Measurements from ENCODE around the gene LLPH. TPM values are rescaled to one million over a fixed set of nuclear protein-coding genes. Genes with fewer than 3 reads are reported as not detected.

The LLPH gene
- polyA plus RNA-seq, 1 of the 3 experiments (the other 2 are of a cell fraction) = 7.4 TPM

DNA sequence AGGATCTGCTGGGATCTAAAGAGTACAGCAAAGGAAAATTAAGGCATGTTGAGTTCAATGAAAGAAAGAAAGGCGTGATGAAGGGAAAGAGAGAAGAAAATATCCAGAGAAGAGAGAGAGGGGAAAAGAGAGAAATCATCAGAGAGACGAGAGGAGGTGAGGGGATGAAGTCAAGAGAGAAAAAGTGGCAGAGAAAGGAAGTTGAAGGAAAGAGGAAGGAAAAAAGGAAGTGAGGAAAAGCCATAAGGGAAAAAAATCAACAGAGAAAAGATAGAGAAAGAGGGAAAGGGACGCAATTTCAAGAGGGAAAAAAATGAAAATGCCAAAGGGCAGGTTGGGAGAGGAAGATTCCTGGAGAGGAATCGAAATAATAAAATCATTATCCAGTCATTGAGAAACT is 40.4 kb downstream of the LLPH start:
- peak overlapping the region; percentile 48 for H2AFZ ChIP-seq (ENCODE audit: low read depth)
- no peaks in the 10 kb centered on the region for H3K9me2 ChIP-seq
- no peak for DNase-seq
- H4K20me1 ChIP-seq (ENCODE audit: insufficient read depth) = no peaks in the 10 kb centered on the region
- H3K9me3 ChIP-seq = no peaks in the 10 kb centered on the region
- ChIA-PET POLR2A (no interaction called here), CTCF (no interaction called here)
- peaks cover 30% of the 10 kb centered on the region for H3F3A ChIP-seq (replicated peaks; ENCODE audit: insufficient read depth)
- H3K4me3 ChIP-seq (ENCODE audit: low read depth in 2 of 2, low read length in 1 of 2) = no peak overlapping the region
- H3K9ac ChIP-seq = no peak overlapping the region
- peaks cover 0 to 33% of the 10 kb centered on the region in 2 experiments; a peak in 3 of 4 replicates for H3K4me1 ChIP-seq (ENCODE audit: control insufficient read depth in 1 of 2, insufficient read depth in 2 of 2, low read depth in 1 of 2, low read length in 1 of 2)
- H3K4me2 ChIP-seq = no peak overlapping the region
- TF ChIP-seq FOXM1 (IDR thresholded peaks at IDR 0.05; ENCODE audit: low read depth) = no peak
- TF ChIP-seq, protein P1, sequence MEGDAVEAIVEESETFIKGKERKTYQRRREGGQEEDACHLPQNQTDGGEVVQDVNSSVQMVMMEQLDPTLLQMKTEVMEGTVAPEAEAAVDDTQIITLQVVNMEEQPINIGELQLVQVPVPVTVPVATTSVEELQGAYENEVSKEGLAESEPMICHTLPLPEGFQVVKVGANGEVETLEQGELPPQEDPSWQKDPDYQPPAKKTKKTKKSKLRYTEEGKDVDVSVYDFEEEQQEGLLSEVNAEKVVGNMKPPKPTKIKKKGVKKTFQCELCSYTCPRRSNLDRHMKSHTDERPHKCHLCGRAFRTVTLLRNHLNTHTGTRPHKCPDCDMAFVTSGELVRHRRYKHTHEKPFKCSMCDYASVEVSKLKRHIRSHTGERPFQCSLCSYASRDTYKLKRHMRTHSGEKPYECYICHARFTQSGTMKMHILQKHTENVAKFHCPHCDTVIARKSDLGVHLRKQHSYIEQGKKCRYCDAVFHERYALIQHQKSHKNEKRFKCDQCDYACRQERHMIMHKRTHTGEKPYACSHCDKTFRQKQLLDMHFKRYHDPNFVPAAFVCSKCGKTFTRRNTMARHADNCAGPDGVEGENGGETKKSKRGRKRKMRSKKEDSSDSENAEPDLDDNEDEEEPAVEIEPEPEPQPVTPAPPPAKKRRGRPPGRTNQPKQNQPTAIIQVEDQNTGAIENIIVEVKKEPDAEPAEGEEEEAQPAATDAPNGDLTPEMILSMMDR (IDR thresholded peaks at IDR 0.05) = no peak
- no peak for TF ChIP-seq RAD21 (IDR thresholded peaks at IDR 0.05; ENCODE audit: low read length)
- no peak for TF ChIP-seq EZH2phosphoT487 (IDR thresholded peaks at IDR 0.05; ENCODE audit: borderline replicate concordance, low read depth)
- no peak for TF ChIP-seq FOXJ3 (CRISPR knock-in tag; IDR thresholded peaks at IDR 0.05)
- TF ChIP-seq USF1 (IDR thresholded peaks at IDR 0.05; ENCODE audit: borderline replicate concordance, low read depth) = no peak
- TF ChIP-seq GATA2 (CRISPR knock-in tag; IDR thresholded peaks at IDR 0.05) = no peak
- TF ChIP-seq, protein P2, sequence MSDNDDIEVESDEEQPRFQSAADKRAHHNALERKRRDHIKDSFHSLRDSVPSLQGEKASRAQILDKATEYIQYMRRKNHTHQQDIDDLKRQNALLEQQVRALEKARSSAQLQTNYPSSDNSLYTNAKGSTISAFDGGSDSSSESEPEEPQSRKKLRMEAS (IDR thresholded peaks at IDR 0.05; ENCODE audit: low read depth) = no peak
- TF ChIP-seq TAF1 (IDR thresholded peaks at IDR 0.05; ENCODE audit: borderline replicate concordance, low read depth, low read length) = no peak
- no peak for TF ChIP-seq YY1 (IDR thresholded peaks at IDR 0.05; ENCODE audit: low read depth)
- TF ChIP-seq RXRA (IDR thresholded peaks at IDR 0.05; ENCODE audit: borderline replicate concordance, low read depth) = no peak
- no peak for TF ChIP-seq JUND (IDR thresholded peaks at IDR 0.05)
- TF ChIP-seq MEF2A (IDR thresholded peaks at IDR 0.05; ENCODE audit: borderline replicate concordance, low read depth) = no peak
- 24% methylated on average over 4 of the region's 4 CpGs for WGBS (ENCODE audit: low lambda C conversion rate)
- no peak overlapping the region for H3K27ac ChIP-seq (ENCODE audit: low read depth in 2 of 2, low read length in 1 of 2)
- no peaks in the 10 kb centered on the region; the same call in 1 of the 2 replicates for H3K79me2 ChIP-seq (ENCODE audit: insufficient read depth)
- no peaks in the 10 kb centered on the region for H3K27me3 ChIP-seq (ENCODE audit: insufficient read depth)
- H3K36me3 ChIP-seq (replicated peaks in 1 of 2; ENCODE audit: control insufficient read depth in 1 of 2, insufficient read depth in 2 of 2, low read length in 1 of 2) = no peaks in the 10 kb centered on the region

- H3K79me2 ChIP-seq (ENCODE audit: insufficient read depth) = no peaks in the 10 kb centered on the region; the same call in 1 of the 2 replicates
- no peaks in the 10 kb centered on the region for H3K27me3 ChIP-seq (ENCODE audit: insufficient read depth)
- H3K27ac ChIP-seq (ENCODE audit: low read depth in 2 of 2, low read length in 1 of 2) = peak overlapping the region; percentile 50 to 67; a peak in 2 of 4 replicates
- H3K9me3 ChIP-seq = 0 out of 2 replicates have a peak, but pooled peaks cover 11% of the 10 kb centered on the region
- POLR2A ChIA-PET = no interaction called here
- WGBS (ENCODE audit: low lambda C conversion rate) = 14% methylated on average over 10 of the region's 10 CpGs
- peak overlapping the region; percentile 32; the same call in 1 of the 2 replicates for H2AFZ ChIP-seq (ENCODE audit: low read depth)
- no peaks in the 10 kb centered on the region for H3K9me2 ChIP-seq
- H3K4me3 ChIP-seq (ENCODE audit: low read depth in 2 of 2, low read length in 1 of 2) = no peak overlapping the region; a peak in 1 of 4 replicates
- CTCF ChIA-PET = interaction anchor here (0.6 to 2.1 kb wide), 14 partner anchors 11 to 1197 kb away, joined by 3 to 5 read pairs (median 4); no protein-coding TSS in a partner anchor
- H3K4me1 ChIP-seq (ENCODE audit: control insufficient read depth in 1 of 2, insufficient read depth in 2 of 2, low read depth in 1 of 2, low read length in 1 of 2) = peaks cover 0 to 24% of the 10 kb centered on the region in 2 experiments; a peak in 3 of 4 replicates
- no peak overlapping the region for H3K9ac ChIP-seq
- peaks cover 14% of the 10 kb centered on the region for H3F3A ChIP-seq (replicated peaks; ENCODE audit: insufficient read depth)
- DNase-seq = peak; percentile 38
- no peaks in the 10 kb centered on the region for H4K20me1 ChIP-seq (ENCODE audit: insufficient read depth)
- TF ChIP-seq TAF1 (IDR thresholded peaks at IDR 0.05; ENCODE audit: borderline replicate concordance, low read depth, low read length) (no peak), YY1 (IDR thresholded peaks at IDR 0.05; ENCODE audit: low read depth) (peak; percentile 25; the same call in 1 of the 2 replicates), RAD21 (IDR thresholded peaks at IDR 0.05; ENCODE audit: low read length) (peak; percentile 82), SMC3 (IDR thresholded peaks at IDR 0.05; ENCODE audit: low read depth, low read length) (peak; percentile 65), GATA2 (CRISPR knock-in tag; IDR thresholded peaks at IDR 0.05) (no peak), JUND (IDR thresholded peaks at IDR 0.05) (no peak), SIN3A (IDR thresholded peaks at IDR 0.05; ENCODE audit: borderline replicate concordance, low read depth, low read length) (no peak), EZH2phosphoT487 (IDR thresholded peaks at IDR 0.05; ENCODE audit: borderline replicate concordance, low read depth) (no peak), MEF2A (IDR thresholded peaks at IDR 0.05; ENCODE audit: borderline replicate concordance, low read depth) (no peak)
- TF ChIP-seq, protein P3, sequence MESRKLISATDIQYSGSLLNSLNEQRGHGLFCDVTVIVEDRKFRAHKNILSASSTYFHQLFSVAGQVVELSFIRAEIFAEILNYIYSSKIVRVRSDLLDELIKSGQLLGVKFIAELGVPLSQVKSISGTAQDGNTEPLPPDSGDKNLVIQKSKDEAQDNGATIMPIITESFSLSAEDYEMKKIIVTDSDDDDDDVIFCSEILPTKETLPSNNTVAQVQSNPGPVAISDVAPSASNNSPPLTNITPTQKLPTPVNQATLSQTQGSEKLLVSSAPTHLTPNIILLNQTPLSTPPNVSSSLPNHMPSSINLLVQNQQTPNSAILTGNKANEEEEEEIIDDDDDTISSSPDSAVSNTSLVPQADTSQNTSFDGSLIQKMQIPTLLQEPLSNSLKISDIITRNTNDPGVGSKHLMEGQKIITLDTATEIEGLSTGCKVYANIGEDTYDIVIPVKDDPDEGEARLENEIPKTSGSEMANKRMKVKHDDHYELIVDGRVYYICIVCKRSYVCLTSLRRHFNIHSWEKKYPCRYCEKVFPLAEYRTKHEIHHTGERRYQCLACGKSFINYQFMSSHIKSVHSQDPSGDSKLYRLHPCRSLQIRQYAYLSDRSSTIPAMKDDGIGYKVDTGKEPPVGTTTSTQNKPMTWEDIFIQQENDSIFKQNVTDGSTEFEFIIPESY (IDR thresholded peaks at IDR 0.05; ENCODE audit: borderline replicate concordance, low read depth) = no peak
- TF ChIP-seq, protein P1 (IDR thresholded peaks at IDR 0.05) = peak; percentile 89
- TF ChIP-seq, protein P2 (IDR thresholded peaks at IDR 0.05; ENCODE audit: low read depth) = peak; percentile 5; the same call in 1 of the 2 replicates
- H3K4me2 ChIP-seq = peak overlapping the region; percentile 10; the same call in 1 of the 2 replicates
- H3K36me3 ChIP-seq (replicated peaks in 1 of 2; ENCODE audit: control insufficient read depth in 1 of 2, insufficient read depth in 2 of 2, low read length in 1 of 2) = no peaks in the 10 kb centered on the region
Measured at GRCh38 chr12:66087365-66087943, 43.1 kb downstream of the LLPH start.

All from SK-N-SH (cell line).